Middle frontal gyrus (tissue), 1 donor: ENCODE data around the gene ASPSCR1.
"Not testable (repeated sequence)": the region's sequence is repeated elsewhere in the genome, so short reads cannot be mapped to it uniquely, and the experiment has no call there.

Source experiments
- DNase-seq: peaks from one replicate; pipeline ENCODE4 v3.0.0-alpha.2; 2015; ENCODE audit warnings: low spot score; ENCODE audit errors: extremely low spot score

The ASPSCR1 gene

DNA sequence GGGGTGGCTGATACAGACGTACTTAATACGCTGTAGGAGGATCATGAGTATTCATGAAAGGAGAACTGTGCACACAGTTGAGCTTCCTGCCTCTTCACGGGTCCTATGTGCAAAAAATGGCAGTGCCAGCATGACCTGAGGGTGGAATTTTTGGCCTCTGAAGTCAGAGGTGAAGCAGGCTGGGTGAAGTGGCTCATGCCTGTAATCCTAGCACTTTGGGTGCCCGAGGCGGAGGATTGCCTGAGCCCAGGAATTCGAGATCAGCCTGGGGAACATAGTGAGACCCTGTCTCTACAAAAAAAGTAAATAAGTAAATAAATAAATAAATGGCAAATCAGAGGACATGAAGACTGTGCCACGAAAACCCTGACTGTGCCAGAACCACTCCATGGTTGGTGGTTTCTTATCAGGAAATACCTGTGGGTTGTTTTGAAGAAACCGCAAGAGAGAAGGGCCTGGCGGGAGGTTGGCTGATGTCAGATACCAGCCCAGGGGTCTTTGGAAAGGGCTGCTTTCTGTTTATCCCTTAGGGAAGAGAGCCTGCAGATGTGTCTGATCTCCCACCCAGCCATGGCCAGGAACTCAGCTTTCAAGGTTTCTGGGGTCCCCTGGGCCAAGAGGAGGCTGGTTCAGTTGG lies 3.4 kb downstream of the ASPSCR1 start:
- no peak for DNase-seq

DNA sequence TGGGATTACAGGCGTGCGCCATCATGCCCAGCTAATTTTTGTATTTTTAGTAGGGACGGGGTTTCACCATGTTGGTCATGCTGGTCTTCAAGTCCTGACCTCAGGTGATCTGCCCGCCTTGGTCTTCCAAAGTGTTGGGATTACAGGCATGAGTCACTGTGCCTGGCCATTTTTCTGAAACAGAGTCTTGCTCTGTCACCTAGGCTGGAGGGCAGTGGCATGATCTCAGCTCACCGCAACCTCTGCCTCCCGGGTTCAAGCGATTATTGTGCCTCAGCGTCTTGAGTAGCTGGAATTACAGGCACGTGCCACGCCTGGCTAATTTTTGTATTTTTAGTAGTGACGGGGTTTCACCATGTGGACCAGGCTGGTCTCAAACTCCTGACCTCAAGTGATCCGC lies 4.1 kb downstream of the ASPSCR1 start:
- not testable (repeated sequence) for DNase-seq

DNA sequence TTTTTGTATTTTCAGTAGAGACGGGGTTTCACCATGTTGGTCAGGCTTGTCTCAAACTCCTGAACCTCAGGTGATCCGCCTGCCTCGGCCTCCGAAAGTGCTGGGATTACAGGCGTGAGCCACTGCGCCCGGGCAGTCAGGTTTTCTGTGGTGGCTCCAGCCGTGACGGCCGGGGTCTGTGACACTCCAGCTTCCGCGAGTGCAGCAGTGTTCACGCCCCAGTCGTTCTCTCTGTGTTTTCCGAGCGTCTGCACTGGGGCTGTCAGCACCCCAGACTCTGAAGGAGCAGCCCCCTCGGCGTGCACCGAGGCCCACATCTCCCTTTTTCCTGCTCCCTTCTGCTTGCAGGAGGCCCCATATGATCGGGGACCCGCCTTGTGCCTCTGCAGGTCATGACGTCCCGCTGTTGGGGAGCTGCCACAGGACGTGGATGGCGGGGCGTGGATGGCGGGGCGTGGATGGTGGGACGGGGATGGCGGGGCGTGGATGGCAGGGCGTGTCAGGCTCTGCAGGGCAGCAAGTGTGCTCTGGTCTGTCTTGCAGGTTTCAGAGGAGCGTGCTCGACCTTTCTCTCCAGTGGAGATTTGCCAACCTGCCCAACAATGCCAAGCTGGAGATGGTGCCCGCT lies 5.7 kb downstream of the ASPSCR1 start:
- no peak for DNase-seq

DNA sequence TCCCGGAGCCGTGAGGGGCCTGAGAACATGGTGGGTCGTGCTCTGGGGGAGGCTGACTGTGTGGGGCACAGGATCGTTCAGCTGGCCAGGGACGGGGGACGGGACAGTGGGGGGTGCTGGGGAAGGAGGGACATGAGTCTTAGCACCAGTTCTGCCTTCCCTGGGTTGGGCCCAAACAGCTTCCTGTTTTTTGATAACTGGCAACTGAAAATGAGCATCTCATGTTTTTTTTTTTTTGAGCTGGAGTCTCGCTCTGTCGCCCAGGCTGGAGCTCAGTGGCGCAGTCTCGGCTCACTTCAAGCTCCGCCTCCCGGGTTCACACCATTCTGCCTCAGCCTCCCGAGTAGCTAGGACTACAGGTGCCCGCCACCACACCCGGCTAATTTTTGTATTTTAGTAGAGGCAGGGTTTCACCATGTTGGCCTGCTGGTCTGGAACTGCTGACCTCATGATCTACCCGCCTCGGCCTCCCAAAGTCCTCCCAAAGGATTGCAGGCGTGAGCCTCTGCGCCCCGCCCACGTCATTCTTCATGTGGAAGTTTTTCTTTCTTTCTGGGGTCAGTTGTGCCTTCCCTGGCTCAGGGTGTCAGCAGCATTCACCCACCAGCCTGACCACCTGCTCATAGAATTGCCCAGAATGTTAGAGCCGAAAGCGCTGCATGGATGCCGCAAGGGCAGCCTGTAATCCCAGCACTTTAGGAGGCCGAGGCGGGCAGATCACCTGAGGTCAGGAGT lies 6.4 kb downstream of the ASPSCR1 start:
- DNase-seq = no peak

DNA sequence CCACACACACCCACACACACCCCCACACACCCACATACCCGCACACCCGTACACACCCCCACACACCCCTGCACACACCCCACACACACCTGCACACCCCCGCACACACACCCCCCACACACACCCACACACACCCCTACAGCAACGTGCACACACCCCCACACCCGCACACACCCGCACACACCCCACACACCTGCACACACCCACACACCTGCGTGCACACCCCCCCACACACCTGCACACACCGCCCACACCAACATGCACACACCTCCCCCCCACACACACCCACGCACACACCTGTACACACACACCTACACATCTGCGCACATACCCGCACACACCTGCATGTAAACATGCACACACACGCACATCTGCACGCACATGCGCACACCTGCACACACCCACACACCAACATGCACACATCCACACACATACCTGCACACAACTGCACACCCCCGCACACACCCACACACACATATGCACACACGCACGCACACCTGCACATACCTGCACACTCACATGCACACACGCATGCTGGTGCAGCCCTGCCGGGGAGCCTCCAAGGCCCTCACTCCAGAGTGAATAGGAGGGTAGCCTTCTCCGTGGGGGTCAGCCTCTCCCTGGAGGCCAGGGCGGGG lies 7.5 kb downstream of the ASPSCR1 start:
- DNase-seq = no peak

DNA sequence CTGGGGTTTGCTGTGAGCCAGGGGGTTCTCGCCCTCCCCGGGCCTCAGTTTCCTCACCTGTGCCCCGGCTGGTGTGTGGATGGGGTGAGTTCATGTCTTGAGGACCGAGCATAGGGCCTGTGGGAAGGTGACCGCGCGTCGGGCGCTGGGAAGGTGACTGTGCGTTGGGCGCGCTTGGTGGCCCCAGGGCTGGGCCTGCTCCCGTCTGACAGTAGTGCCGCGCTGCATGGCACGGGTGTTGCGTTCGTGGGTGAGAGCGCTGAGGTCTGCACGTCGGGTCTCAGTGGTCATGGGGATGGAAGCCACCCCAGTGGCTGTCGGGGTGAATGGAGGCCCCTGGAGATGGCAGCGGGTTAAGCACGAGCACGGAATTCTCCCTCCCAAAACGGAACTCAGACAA lies 9.2 kb downstream of the ASPSCR1 start:
- no peak for DNase-seq

DNA sequence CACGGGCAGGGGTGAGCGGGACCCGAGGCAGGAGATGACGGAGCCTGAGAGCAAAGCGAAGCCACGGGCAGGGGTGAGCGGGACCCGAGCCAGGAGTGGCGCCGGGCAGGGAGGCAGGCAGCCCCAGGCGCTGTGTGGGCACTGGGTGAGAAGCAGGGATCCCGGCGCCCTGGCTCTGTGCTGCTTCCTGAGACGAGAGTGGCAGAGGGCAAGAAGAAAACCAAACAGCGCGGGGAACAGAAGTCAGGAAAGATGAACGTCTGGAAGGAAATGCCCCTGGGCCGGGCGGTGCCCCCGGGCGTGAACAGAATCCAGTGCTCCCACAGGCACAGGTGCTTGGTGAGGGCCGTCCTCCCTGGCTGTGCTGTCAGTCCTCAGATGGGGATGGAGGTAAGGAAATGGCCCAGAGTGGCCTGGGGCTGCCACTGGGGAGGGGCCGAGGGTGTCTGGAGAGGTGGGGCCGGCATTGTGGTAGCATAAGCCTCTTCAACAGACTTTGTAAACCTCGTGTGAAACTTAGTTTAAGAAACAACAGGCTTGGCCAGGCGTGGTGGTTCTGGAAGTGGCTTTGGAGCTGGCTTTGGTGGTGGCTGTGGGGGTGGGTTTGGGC lies 9.8 kb downstream of the ASPSCR1 start:
- DNase-seq = no peak

DNA sequence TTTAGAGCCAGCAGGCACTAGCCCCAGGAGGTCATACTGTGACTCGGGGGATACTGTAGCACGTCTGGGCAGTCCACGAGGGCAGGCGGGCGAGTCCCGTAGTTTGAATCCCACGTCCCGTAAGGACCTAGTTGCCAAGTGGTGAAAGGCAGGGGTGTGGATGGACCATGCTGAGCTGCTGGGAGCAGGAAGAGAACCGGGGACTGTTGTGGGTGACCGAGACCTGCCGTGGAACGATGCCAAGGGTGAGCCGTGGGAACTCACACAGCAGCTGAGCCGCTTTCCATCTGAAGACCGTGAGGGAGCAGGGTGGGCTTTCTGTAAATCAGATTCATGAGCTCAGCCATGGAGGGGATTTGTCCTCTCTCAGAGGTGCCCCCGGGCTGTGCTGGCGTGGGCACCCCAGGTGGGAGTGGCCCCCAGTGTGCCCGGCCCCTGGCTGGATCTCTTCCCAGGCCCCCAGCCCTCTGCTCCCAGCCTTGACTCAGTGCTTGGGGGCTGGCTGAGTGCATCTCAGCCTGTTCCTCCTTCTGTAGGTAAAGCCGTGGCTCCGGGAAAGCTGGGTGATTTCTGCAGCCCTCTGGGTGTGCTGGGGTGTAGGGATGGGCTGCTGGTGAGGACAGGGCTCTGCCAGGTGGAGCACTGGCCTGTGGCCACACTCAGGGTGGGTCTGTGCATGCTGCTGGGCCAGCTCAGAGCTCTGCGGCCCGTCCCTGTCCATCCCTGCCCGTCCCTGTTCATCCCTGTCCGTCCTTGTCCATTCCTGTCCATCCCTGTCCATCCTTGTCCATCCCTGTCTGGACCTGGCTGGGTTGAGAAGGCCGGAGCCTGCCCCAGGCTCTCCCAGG lies 13.6 kb downstream of the ASPSCR1 start:
- no peak for DNase-seq

DNA sequence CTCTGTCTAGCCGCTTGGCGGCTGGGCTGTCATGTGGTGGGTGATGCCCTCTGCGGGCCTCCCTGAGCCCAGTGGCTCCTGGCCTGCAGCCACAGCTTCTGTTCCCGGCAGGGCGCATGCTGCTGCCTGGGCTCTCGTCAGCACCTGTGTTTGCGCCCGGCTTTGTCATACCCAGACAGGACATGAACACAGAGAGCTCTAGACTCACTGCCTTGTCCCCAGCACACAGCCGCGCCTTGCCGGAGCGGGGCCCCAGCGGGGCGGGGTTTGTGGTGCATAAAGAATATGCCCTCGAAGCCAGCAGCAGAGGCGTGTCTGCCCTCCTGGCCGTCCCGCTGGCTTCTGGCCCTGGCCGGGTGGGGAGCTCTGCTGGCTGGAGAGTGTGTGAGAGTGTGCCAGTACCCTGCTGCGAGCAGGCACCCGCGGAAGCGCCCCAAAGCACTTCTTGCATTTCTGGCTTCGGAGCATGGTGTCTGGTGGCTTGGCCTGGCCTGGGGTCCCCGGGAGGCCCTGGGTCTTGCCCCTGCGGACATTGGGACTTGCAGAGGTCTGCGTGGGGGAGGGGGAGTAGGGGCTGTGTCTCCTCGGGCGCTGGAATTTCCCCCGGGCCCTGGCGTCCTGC lies 14.4 kb downstream of the ASPSCR1 start:
- DNase-seq = no peak

DNA sequence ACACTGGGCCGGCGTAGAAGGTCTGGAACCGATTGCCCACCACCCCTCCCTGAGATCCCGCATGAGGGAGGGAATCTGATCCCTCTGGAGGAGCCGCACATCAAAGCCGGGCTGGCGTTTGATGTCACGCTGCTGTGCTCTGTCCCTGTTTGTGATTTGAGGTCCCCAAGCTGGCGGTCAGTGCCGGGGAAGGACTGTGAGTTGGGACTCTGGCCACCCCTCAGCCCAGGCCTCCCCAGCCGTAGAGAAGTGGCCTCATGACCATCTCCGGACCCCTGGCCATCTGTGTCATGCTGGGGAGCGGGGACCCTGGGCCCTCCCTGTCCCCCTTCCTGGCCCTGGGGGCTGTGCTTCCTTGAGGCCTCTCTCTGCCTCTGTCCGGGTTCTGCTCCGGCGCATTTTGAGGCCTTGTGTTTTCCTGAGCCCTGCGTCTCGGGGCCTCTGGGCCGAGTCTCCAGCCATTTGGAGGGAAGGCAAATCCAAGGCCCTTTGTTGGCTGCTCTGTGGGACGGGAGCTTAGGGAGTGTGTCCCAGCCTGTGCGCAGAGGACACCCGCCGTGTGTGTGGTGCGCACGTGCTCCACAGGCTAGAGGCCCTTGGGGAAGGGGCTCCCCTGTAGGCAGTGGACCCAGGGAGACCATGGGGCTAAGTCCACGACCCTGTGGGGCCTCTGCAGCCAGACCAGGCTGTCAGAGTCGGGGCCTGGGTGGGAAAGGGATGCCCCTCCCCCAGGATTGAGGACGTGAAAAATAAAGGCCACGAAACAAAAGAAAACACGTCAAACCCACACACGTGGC lies 15.1 kb downstream of the ASPSCR1 start:
- no peak for DNase-seq

DNA sequence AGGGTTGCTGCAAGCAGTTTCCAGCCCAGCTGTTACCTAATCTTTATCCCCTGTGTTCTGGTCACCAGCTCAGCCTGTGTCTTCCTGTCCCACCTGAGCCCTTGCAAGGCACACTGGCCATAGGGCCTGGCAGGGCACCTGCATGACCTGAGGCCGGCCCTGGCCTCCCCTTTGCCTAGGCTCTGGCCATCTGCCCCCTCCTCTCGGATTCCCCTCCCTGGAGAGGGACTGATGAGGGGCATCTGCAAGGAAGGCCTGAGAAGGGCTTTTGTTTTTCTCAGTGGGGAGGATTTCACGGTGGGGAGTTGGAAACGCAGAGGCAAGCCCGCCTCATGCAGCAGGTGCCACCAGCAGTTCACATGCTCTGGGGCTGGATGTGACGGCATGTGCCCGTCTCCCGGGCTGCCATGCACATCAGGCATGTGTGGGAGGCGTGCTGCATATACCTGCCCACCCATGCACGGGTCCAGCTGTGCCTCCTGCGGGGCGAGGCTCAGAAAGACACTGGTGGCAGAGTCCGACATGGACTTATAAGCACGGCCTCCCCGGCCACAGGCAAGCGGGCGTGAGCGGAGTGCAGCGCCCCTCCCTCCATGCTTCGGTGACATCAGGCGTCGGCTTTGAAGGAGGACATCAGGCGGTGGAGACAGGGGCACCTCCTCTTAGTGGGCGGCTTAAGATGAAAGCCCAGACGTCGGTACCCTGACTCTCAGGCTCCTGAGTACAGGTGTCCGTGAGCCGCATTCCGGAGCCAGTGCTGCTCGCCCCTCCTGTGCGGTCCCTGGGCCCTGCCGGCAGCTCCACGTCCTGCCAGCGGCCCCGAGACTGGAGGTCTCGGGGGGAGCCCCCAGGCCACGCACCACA lies 16.5 kb downstream of the ASPSCR1 start:
- no peak for DNase-seq

DNA sequence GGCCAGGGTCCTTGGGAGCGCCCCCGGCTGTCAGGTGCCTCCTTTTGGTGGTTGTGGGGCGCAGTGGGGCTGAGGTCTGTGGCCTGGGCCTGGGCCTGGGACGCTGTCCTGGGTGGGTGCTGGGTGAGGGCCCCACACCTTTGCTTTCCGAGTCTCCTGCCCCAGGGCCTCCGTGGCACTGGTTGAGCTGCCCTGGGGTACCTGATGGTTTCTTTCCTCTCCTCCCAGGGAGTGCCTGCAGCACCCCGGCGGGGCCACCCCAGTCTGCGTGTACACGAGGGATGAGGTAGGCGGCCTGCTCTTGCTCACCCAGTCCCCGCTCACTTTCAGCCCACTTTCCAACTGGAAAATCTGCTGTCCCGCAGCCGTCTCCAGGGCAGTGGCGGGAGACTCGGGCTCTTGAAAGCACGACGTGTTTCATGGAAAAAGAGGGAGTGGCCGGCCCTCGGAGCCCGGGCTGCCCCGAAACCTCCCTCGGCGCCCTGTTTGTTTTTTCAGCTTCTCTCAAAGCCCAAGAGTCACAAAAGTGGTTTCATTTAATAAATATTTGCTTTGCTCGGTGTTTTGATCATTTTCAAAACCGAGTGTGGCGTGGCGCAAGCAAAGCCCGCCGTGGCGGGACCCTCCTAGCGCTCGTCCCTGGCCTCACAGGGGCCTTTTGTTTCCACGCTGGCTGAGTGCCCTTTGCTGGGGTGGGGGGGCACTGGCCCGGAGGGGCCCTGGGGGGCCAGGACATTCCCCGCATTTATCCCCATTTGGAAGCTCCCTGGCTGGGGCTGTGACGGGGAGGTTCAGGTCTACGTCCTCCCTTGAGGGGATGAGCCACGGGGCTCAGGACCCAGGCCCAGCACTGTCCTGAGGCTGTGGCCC lies 17.4 kb downstream of the ASPSCR1 start:
- DNase-seq = no peak

DNA sequence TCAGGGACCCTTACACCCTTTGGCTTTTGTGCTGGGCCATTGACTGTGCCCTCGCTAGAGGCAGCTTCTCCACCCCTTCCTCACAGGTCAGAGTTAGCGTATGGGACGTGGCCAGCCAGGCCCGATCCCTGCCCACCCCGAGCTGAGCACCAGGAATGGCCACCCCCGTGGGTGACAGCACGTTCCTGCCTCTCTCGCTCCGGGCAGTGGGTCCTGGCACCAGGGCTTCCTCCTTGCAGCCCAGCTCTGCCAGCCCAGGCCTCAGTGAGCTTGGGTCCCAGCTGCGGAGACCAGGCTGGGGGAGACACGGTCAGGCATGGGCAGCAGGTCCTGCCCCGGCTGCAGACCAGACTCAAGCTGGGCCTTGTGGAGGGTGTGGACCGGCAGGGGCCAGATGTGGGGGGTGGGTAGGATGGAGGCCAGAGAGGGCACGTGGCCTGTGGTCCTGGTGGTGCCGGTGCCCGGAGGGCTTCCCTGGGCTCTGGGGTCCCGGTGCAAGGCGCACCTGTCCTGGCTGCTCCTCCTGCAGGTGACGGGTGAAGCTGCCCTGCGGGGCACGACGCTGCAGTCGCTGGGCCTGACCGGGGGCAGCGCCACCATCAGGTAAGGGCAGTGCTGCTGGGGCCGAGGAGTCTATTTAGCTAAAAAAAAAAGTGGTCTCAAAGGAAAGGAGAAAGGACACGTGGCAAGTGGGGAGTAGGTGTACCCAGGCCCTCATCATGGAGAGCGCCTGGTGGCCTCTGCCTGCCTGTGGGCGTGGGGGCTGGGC lies 18.2 kb downstream of the ASPSCR1 start:
- no peak for DNase-seq

DNA sequence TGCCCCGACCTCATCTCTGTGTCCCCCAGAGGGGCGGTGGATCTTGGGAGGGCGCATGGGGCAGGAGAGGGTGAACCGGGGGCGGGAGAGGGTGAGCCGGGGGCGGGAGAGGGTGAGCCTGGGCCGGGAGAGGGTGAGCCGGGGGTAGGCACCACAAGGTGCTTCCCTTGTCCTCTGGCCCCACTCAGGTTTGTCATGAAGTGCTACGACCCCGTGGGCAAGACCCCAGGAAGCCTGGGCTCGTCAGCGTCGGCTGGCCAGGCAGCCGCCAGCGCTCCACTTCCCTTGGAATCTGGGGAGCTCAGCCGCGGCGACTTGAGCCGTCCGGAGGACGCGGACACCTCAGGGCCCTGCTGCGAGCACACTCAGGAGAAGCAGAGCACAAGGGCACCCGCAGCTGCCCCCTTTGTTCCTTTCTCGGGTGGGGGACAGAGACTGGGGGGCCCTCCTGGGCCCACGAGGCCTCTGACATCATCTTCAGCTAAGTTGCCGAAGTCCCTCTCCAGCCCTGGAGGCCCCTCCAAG lies 18.9 kb downstream of the ASPSCR1 start:
- DNase-seq = no peak

DNA sequence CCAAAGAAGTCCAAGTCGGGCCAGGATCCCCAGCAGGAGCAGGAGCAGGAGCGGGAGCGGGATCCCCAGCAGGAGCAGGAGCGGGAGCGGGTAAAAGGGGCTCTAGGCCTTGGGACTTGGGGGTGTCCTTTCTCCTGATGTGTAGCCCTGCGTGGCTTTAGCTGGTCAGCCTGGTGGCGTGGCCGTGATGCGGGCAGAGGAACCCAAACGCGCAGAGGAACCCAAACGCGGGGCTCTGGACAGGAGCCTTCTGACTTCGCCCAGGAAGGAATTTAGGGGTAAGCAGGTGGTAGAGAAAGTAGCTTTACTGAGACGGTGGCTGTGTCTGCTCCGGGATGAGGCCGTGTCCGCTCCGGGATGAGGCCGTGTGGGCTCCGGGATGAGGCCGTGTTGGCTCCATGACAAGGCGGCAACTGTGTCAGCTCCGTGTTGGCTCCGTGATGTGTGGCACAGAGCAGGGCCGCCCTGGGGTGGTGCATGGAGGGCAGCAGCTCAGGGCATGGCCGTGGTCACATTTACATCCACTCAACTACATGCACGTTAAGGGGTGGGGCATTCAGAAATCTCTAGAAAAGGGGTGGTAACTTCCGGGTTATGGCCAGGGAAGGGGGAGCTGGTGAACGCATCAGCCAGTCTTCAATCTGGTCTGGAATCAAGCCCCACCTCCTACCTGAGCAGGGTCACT lies 19.5 kb downstream of the ASPSCR1 start:
- no peak for DNase-seq

DNA sequence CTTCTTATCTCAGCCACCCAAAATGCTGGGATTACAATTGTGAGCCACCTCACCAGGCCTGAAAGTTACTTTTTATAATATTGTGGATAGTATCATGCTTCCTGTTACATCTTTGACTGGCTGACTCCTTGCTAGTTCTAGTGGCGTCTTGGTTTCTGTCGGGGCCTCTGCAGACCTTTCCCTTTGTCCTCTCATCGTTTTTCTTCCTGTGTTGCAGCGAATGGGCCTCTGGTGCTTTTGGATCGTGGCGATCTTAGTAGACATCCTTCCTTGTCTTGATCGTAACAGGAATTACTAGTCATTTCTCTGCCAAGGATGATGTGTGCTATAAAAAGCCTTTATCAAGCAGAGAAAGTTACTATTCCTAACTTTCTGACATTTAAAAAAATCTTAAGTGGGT lies 20.8 kb downstream of the ASPSCR1 start:
- DNase-seq = no peak
